Inflammatory macrophage treated with lipopolysaccharide for 1 hour (primary cell): ENCODE results near the gene LRRC45.
A peak's percentile ranks its signal among the peaks of the same experiment; 100 is the strongest.

ENCODE experiments used
- DNase-seq, 2 donors: peaks; one replicate each; pipeline ENCODE4 v3.0.0-alpha.2; 2020 to 2022

Gene LRRC45

GRCh38 chr17:82053556-82054263 lies 30.6 kb downstream of the LRRC45 start:
- DNase-seq, result no peak

- no peak for DNase-seq
Measured at GRCh38 chr17:82054351-82055022, 31.4 kb downstream of the LRRC45 start.

- DNase-seq, result no peak
Measured at GRCh38 chr17:82055023-82055964, 32.2 kb downstream of the LRRC45 start.

- no peak for DNase-seq
Measured at GRCh38 chr17:82055965-82056728, 33.0 kb downstream of the LRRC45 start.

GRCh38 chr17:82056729-82057621 lies 33.9 kb downstream of the LRRC45 start:
- no peak for DNase-seq

- DNase-seq, result no peak
Measured at GRCh38 chr17:82058230-82058854, 35.2 kb downstream of the LRRC45 start.

- DNase-seq, result no peak
Measured at GRCh38 chr17:82058855-82059249, 35.7 kb downstream of the LRRC45 start.

- DNase-seq, result no peak
Measured at GRCh38 chr17:82059272-82060000, 36.3 kb downstream of the LRRC45 start.

GRCh38 chr17:82060001-82060380 lies 36.9 kb downstream of the LRRC45 start:
- no peak for DNase-seq

GRCh38 chr17:82060614-82061013 lies 37.5 kb downstream of the LRRC45 start:
- DNase-seq, result no peak

- no peak for DNase-seq
Measured at GRCh38 chr17:82061047-82061925, 38.2 kb downstream of the LRRC45 start.

GRCh38 chr17:82062076-82062983 lies 39.2 kb downstream of the LRRC45 start:
- no peak for DNase-seq

- no peak for DNase-seq
Measured at GRCh38 chr17:82062984-82063368, 39.9 kb downstream of the LRRC45 start.

- no peak for DNase-seq
Measured at GRCh38 chr17:82063424-82064415, 40.6 kb downstream of the LRRC45 start.

GRCh38 chr17:82064433-82065192 lies 41.5 kb downstream of the LRRC45 start:
- DNase-seq, result no peak

GRCh38 chr17:82065193-82065637 lies 42.1 kb downstream of the LRRC45 start:
- peak; percentile 18 to 21 for DNase-seq
